ENCODE measurements around the gene HIPK1.
"Not testable (repeated sequence)": the region's sequence is repeated elsewhere in the genome, so short reads cannot be mapped to it uniquely, and the experiment has no call there.

The HIPK1 gene

DNA sequence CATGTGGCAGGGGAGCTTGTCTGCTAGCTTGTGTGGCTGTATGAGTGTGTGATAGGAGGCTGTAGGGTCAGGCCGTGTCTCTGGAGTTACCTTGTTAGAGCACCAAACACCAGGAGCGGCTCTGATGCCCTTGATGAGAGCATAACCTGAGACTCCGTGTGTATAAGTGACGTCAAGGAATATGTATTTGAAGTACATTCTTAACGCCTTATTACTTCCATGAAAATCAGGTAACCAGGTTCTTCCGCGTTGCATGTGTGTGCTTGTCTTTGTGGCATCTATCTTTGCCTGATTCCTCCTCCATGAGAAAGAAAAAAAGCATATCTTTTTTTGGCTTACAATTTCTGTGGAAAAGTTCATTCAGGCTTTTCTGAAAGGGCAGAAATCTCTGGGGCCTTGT lies 54.7 kb downstream of the HIPK1 start:
- DNase-seq = peak; percentile 24

DNA sequence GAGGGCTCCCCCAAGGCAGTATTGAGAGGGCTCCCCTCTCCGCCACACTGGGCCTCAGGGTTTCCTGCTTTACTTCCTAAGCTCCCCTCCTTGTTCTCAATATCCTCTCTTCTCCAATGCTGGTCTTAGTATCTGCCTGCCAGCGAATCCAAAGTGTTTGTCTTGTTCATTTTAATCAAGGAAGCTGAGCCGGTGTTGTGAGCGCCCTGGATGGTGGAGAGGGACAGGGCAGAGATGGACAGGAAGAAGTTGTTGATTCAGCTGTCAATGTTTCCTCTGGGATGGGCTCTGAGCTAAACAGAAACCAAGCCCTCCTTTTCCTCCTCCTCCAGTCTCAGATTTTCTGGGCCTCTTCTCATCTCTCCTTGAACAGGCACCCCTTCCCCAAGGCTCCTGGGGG lies 55.6 kb downstream of the HIPK1 start:
- DNase-seq = peak; percentile 95

DNA sequence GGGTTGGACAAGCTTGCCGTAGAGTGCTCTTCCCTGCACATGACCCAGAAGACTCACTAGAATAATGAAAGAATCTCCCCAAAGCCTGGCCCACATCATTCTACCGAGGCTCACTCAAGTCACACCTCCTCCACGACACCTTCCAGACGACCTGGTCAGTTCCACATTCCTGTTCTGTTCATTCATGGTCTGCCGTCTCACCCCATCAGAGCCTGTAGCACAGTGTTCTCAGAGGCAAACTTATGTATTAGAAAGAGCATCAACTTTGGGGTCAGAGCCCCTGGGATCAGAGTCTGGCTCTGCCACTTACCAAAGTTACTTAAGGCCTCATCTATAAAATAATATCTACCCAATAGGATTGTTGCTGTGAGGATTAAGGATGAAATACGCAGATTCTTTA lies 57.7 kb downstream of the HIPK1 start:
- no peak for DNase-seq

DNA sequence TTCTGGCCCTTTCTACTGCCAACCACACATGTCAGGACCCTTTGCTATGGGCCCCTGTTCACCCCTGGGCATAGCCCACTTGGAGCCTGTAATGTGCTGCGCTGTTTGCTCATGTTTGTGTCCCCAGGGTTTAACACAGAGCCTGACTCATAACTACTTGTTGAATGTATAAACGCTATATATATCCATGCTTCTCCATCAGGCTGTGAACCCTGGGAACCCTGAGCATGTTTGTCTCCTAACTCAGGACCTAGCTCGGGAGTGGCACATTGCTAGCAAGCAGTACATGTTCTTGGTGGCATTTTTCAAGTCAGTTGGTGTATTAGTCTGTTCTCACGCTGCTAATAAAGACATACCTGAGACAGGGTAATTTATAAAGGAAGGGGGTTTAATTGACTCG lies 58.1 kb downstream of the HIPK1 start:
- DNase-seq = no peak

DNA sequence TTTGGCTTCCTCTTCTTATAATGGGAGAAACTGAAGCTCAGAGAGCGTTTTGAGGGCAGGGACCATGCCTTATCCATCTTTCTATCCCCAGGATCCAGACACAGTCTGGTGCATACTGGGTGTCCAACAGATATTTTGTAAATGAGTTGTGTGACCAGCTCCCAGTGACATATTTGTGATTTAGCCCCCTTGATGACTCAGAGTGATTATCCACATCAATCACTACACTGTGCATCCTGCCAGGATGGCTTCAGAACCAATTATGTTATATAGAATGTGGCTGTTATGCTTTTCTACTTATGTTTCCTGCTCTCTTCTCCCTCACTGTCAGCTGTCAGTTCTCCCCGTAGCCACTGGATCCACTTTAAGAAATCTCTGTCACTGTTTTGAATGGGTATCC lies 61.4 kb downstream of the HIPK1 start:
- no peak for DNase-seq

GRCh38 chr1:113990961-113991360 lies 61.8 kb downstream of the HIPK1 start:
- DNase-seq = no peak

DNA sequence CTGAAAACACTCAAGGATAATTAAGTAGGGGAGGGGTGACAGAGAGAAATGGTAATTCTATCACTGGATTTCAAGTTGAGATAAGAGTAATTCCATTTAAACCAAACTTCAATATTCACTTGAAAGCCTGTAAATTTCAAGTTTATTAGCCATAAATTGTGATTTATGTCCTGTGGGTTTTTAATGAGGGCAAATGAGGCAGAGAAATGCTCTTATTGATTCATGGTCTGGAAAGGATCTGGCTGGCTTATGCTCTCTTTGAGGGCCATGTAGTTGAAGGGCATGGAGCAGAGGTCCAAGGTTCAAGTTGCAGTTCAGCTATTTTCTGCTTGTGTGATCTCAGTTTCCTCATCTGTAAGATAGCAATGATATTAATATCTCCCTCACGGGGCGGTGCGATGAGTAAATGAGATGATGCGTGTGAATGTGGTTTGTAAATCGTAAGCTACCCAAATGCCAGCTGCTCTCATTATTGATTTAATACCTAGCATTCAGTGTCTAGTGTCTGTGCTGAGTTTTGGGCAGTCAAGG lies 62.4 kb downstream of the HIPK1 start:
- no peak for DNase-seq

DNA sequence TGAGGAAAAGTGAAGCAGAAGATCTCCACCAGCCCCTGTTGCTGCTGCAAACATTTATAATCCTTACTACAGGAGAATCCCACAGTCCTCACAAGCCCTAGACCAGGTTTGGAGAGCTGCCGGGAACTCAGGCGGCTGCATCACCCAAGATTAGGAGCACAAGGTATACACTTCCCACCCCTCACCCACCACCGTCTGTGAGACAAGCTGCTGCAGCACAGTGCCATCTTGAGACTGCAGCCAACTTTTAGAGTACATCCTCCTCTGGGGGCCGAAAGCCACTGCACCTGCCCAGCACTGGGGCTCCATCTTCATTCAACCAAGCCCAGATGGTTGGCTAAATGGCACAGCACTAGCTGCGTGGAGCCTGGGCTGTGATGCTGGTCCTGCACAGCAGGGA lies 63.9 kb downstream of the HIPK1 start:
- no peak for DNase-seq

DNA sequence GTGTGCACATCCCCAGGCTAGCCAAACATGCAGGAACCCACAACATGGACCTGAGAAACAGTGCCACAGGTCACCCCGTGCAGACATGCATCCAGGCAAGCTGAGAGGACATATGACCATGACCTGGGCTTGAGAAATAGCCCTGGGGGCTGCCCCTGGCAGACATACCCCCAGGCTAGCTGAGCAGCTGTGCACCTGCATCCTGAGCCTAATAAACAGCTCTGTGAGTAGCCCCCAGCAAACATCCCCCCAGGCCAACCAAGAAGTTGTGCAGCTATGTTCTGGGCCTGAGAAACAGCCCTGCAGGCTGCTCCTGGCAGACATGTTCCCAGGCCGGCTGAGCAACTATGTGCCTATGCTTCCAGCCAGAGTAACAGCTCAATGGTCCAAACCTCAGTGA lies 64.6 kb downstream of the HIPK1 start:
- no peak for DNase-seq

- no peak for DNase-seq
Observed at GRCh38 chr1:113995382-113995781, 66.3 kb downstream of the HIPK1 start.

DNA sequence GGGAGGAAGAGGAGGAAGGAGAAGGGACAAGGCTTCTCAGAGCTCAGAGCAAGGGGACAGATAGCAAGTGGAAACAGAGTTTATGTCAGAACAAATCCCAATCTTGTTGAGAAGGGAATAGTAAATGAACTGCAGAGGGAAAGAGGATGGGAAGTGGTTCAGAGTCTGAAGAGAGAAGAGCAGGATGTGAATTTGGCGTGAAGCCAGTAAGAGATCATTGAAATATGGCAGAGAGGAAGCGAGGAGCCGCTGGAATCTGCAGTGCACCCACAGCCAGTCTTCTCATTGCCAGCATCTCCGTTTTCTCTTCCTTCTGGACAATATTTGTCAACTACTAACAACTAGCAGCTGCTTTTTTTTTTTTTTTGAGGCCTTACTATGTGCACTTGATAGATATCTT lies 69.2 kb downstream of the HIPK1 start:
- DNase-seq = peak; percentile 47

- no peak for DNase-seq
Observed at GRCh38 chr1:113999233-113999632, 70.1 kb downstream of the HIPK1 start.

DNA sequence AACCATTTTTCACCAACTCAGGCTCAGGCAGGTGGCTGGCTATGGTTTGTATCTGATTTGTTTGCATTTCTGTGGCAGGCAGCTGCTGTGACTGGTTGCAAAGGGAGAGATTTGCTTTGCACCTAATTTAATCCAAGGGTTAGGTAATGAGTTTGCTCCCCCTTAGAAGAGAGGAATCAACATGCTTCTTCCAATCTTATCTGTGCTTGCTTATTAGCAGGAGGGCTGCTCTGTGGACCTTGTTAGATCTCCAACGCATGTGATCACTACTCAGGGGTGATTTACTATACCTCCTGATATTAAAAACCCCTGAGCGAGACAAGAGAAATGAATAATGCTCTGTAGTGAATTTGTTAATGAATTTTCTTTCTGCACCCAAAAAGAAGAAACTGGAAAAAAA lies 70.7 kb downstream of the HIPK1 start:
- DNase-seq = peak; percentile 71

DNA sequence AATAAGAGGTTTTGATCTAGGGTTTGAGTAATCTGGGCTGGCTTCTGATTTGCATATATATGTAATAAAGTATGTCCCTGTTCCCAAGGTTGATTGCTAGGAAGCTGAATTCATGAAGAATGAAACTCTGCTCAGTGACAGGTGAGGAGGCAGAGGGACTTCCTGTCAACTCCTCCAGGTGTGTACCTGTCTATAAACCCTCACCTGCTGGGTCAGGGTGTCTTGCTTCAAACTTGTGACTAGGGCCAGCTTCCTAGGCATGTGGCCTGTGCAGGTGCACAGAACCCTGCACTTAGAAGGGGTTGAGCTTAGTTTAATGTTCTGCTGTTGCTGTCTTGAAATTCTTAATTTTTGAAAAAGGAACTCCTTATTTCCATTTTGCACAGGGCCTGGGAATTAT lies 71.3 kb downstream of the HIPK1 start:
- DNase-seq = peak; percentile 60

- no peak for DNase-seq
Observed at GRCh38 chr1:114002492-114003239, 73.5 kb downstream of the HIPK1 start.

DNA sequence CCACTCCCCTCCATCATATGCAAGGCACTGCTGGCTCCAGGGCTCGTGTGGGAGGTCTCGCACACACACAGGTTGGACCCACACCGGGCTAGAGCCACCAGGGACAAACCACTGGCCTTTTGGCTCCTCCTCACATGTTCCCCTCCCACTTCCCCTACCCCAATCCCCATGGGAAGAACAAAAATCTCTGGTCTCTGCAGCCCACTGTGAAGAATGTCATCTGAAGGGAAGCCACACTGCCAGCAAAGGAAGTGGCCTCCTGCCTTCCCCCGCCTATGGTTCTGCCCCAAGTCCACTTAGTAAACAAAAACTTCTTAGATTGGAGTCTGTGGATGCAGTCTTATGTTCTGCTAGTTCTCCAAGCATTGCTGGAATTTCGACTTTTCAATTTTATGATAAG lies 74.3 kb downstream of the HIPK1 start:
- no peak for DNase-seq

DNA sequence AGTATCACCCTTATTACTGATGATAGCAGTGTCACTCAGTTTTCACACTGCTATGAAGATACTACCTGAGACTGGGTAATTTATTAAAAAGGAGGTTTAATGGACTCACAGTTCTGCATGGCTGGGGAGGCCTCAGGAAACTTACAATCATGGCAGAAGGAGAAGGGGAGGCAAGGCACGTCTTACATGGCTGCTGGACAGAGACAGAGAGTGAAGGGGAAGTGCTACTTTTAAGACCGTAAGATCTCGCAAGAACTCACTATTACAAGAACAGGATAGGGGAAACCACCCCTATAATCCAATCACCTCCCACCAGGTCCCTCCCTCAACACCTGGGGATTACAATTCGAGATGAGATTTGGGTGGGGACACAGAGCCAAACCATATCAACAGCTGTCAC lies 77.7 kb downstream of the HIPK1 start:
- not testable (repeated sequence) for DNase-seq

DNA sequence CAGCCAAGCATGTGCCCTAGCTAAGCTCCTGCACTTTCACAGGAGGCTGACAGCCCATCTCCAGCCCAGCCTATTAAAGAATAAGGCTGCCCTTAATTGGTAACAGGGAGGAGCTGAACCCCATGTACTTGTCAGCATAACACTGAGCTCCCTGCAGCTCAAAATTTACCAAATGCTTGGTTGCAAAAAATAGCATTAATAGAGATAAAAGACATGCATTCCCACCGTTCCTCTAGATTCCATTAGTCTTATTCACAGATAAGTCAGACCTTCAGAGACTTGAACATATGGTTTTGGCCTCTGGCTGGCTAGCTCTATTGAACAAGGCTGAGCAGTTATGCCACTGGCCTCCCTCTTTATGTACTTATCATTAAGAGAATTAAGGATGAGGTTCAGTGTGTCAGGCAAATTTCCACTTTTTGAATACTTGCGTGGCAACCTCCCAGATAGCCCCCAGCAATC lies 79.4 kb downstream of the HIPK1 start:
- no peak for DNase-seq

- no peak for DNase-seq
Observed at GRCh38 chr1:114008993-114009392, 79.9 kb downstream of the HIPK1 start.

GRCh38 chr1:114009393-114009792 lies 80.3 kb downstream of the HIPK1 start:
- DNase-seq = peak; percentile 12

DNA sequence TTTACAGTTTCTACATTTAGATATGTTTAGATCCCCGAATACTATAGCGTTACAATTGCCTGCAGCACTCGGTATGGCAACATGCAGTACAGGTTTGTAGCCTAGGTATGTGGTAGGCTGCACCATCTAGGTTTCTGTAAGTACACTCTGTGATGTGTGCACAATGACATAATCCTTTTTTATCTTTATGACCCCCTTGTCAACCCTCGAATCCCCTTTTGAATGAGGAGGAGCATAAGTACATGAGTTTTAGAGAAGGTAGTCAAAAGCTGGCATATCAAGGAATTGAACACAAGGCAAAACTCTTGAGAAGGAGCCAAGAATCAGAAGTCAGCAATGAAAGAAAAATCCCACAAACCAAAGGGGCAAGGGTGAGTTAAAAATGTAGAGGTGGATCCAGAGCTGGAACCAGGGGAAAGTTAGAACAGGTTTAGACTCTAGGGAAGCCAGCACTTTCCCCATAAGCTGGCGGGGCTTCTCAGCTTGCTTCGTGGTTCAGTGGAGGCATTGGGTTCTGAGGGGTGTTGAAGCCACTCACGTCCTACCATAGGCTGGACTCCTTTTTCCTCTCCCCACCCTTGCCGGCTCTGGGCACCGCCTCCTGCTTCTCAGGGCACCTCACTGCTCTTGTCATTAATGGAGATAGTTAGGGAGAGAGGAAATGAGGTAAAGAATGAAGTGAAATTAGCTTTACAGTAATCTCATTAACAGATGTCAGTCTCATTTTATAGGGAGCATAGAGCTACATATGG lies 81.5 kb downstream of the HIPK1 start:
- no peak for DNase-seq

GRCh38 chr1:114011796-114012195 lies 82.7 kb downstream of the HIPK1 start:
- no peak for DNase-seq

GRCh38 chr1:114015075-114015474 lies 86.0 kb downstream of the HIPK1 start:
- DNase-seq = no peak

DNA sequence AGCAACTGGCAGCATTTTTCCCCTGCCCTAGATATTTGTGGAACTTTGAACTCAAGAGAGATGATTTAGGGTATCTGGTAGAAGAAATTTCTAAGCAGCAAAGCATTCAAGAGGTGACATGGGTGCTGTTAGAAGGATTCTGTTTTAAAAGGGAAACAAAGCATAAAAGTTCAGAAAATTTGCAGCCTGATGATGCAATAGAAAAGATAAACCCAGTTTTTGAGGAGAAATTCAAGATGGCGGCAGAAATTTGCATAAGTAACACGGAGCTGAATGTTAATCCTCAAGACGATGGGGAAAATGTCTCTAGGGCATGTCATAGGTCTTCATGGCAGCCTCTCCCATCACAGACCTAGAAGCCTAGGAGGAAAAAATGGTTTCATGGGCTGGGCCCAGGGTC lies 90.6 kb downstream of the HIPK1 start:
- DNase-seq = not testable (repeated sequence)
